ENCODE measurements around the gene SLC4A4. TPM values are rescaled to one million over a fixed set of nuclear protein-coding genes. Genes with fewer than 3 reads are reported as not detected.

Gene SLC4A4
- total RNA-seq, 1 experiment from 2014 or later = 0.92 TPM

GRCh38 chr4:71429962-71430361 lies 91.1 kb downstream of the SLC4A4 start:
- TF ChIP-seq, protein P1, sequence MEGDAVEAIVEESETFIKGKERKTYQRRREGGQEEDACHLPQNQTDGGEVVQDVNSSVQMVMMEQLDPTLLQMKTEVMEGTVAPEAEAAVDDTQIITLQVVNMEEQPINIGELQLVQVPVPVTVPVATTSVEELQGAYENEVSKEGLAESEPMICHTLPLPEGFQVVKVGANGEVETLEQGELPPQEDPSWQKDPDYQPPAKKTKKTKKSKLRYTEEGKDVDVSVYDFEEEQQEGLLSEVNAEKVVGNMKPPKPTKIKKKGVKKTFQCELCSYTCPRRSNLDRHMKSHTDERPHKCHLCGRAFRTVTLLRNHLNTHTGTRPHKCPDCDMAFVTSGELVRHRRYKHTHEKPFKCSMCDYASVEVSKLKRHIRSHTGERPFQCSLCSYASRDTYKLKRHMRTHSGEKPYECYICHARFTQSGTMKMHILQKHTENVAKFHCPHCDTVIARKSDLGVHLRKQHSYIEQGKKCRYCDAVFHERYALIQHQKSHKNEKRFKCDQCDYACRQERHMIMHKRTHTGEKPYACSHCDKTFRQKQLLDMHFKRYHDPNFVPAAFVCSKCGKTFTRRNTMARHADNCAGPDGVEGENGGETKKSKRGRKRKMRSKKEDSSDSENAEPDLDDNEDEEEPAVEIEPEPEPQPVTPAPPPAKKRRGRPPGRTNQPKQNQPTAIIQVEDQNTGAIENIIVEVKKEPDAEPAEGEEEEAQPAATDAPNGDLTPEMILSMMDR (conservative IDR thresholded peaks at IDR 0.05) = no peak
- Histone ChIP-seq H3K4me1 (ENCODE audit: insufficient read depth, low read length) (no peaks in the 10 kb centered on the region), H3K9ac (ENCODE audit: extremely low read depth, insufficient read length, low read length) (no peak overlapping the region), H2AFZ (ENCODE audit: low read length) (no peak overlapping the region), H2AK5ac (ENCODE audit: insufficient read length, low read length) (no peak overlapping the region), H2BK5ac (ENCODE audit: insufficient read length, low read length) (no peak overlapping the region), H3K79me2 (ENCODE audit: insufficient read depth, low read length) (no peaks in the 10 kb centered on the region), H2BK20ac (ENCODE audit: low read depth, low read length, poor library complexity, severe bottlenecking) (no peak overlapping the region), H4K20me1 (ENCODE audit: control insufficient read depth, insufficient read depth, insufficient read length) (no peaks in the 10 kb centered on the region), H3K79me1 (ENCODE audit: insufficient read depth, low read depth, low read length, poor library complexity, severe bottlenecking) (no peaks in the 10 kb centered on the region), H3K56ac (ENCODE audit: insufficient read length, low read depth, low read length) (no peak overlapping the region), H4K5ac (ENCODE audit: insufficient read length, low read depth, low read length) (no peak overlapping the region), H3K23ac (ENCODE audit: insufficient read length, low read depth, low read length) (no peak overlapping the region), H3K27ac (ENCODE audit: insufficient read length, low read depth, low read length) (no peak overlapping the region), H4K8ac (replicated peaks; ENCODE audit: insufficient read length, low read depth, low read length) (no peak overlapping the region), H2BK12ac (ENCODE audit: insufficient read length, low read depth, low read length) (no peak overlapping the region), H3K18ac (ENCODE audit: insufficient read length, low read depth, low read length) (no peak overlapping the region), H3K27me3 (ENCODE audit: insufficient read depth, low read length) (no peaks in the 10 kb centered on the region), H3K23me2 (ENCODE audit: insufficient read length, low read depth, low read length, poor library complexity, severe bottlenecking) (no peaks in the 10 kb centered on the region), H3K4me2 (ENCODE audit: insufficient read depth, insufficient read length, low read length) (no peak overlapping the region), H4K91ac (ENCODE audit: insufficient read length, low read depth, low read length) (no peak overlapping the region), H3K14ac (ENCODE audit: insufficient read depth, low read length) (no peak overlapping the region), H3K9me3 (ENCODE audit: control insufficient read depth, low read depth, low read length) (no peaks in the 10 kb centered on the region), H3T11ph (ENCODE audit: low read length) (no peak overlapping the region), H2BK120ac (ENCODE audit: low read depth, low read length, poor library complexity, severe bottlenecking) (no peak overlapping the region), H3K4ac (ENCODE audit: low read depth, low read length) (no peak overlapping the region), H2BK15ac (ENCODE audit: low read depth, low read length) (no peak overlapping the region)
- Mint-ChIP-seq H3K36me3 (ENCODE audit: insufficient read depth in 1 of 3, low read depth in 3 of 3) (peaks cover 0 to 2% (median 0%) of the 10 kb centered on the region in 3 experiments; a peak in 1 of 7 replicates), H3K27ac (no peak overlapping the region), H3K9me3 (peaks cover 4 to 8% of the 10 kb centered on the region in 2 experiments; a peak in 3 of 5 replicates), H3K27me3 (ENCODE audit: low read depth) (no peaks in the 10 kb centered on the region), H3K4me3 (no peak overlapping the region), H3K4me1 (no peaks in the 10 kb centered on the region)
- no peak for DNase-seq

All from H9 (cell line).